GM10266 (cell line): Measurements from ENCODE around the gene NOTO.

Experiments
- DNase-seq: peaks from one replicate; pipeline ENCODE4 v3.0.0; 2012; ENCODE audit errors: extremely low spot score
- CTCF ChIP-seq: IDR thresholded peaks from 2 replicates; pipeline ENCODE4 v1.5.1; 2012; ENCODE audit warnings: mild to moderate bottlenecking, low read depth; ENCODE audit not compliant: control insufficient read depth, insufficient read depth; ENCODE audit errors: missing control alignments

The NOTO gene

GRCh38 chr2:73217160-73217559 is 14.8 kb downstream of the NOTO start:
- DNase-seq, result no peak
- TF ChIP-seq CTCF, result no peak

- DNase-seq, result no peak
- no peak for TF ChIP-seq CTCF
Observed at GRCh38 chr2:73217826-73218225, 15.5 kb downstream of the NOTO start.

GRCh38 chr2:73218298-73218697 is 15.9 kb downstream of the NOTO start:
- DNase-seq, result no peak
- TF ChIP-seq CTCF, result no peak

GRCh38 chr2:73223821-73224220 is 21.4 kb downstream of the NOTO start:
- no peak for DNase-seq
- TF ChIP-seq CTCF, result no peak

GRCh38 chr2:73225513-73226360 is 23.4 kb downstream of the NOTO start:
- TF ChIP-seq CTCF, result no peak
- DNase-seq, result no peak

GRCh38 chr2:73227086-73227485 is 24.7 kb downstream of the NOTO start:
- TF ChIP-seq CTCF, result no peak
- no peak for DNase-seq

- TF ChIP-seq CTCF, result no peak
Observed at GRCh38 chr2:73228631-73229030, 26.3 kb downstream of the NOTO start.

More at GRCh38 chr2:73228631-73229030, 26.3 kb downstream of the NOTO start:
- DNase-seq, result no peak
